GM18511 (cell line): ENCODE measurements around the gene CIBAR2.

Source experiments
- ATAC-seq: cut with Tn5 transposase; IDR thresholded peaks from one replicate; pipeline ENCODE4 v1.9.1; 2021; ENCODE audit warnings: mild to moderate bottlenecking, moderate library complexity; ENCODE audit not compliant: unreplicated experiment

Gene CIBAR2

GRCh38 chr16:85084841-85085510 is 27.3 kb downstream of the CIBAR2 start:
- no peak for ATAC-seq

GRCh38 chr16:85083051-85083639 is 29.1 kb downstream of the CIBAR2 start:
- ATAC-seq: no peak

GRCh38 chr16:85082173-85083050 is 29.9 kb downstream of the CIBAR2 start:
- no peak for ATAC-seq

- no peak for ATAC-seq
These were observed 30.5 kb downstream of the CIBAR2 start for GRCh38 chr16:85081765-85082164.

GRCh38 chr16:85081038-85081437 is 31.2 kb downstream of the CIBAR2 start:
- ATAC-seq: no peak

GRCh38 chr16:85079785-85080570 is 32.3 kb downstream of the CIBAR2 start:
- ATAC-seq: no peak

DNA sequence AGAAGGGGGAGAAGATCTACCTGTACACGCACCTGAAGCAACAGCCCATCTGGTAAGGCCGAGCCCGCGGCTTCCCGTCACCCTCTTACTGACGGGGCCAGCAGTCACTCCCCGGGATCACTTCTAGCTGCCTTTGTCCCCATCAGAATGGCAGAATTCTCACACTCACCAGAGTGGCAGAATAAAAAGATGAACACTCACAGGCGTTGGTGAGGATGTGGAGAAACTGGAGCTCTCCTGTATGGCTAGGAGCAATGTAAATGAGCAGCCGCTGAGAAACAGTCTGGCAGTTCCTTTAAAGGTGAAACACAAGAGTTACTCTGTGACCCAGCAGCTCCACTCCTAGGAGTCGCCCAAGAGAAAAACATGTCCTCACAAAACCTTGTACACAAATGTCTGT is 33.3 kb downstream of the CIBAR2 start:
- ATAC-seq: no peak

DNA sequence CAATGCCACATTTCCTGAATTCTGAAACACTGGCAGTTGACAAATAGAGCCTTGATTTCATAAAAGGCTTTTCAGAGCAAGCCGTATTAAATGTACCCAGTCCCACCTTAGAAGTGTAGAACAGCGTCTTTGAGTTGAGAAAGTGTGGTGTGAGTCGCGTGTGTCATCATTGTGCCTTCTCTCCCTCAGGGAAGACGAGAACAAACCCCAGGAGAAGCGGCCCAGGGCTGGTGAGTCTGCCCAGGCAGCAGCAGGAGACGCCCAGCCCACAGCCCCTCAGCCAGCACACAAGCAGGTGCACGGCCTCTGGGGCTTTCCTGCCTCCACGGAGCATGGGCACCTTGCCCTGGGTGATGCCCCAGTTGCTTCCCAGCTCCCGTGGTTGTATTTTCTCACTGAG is 34.0 kb downstream of the CIBAR2 start:
- no peak for ATAC-seq

DNA sequence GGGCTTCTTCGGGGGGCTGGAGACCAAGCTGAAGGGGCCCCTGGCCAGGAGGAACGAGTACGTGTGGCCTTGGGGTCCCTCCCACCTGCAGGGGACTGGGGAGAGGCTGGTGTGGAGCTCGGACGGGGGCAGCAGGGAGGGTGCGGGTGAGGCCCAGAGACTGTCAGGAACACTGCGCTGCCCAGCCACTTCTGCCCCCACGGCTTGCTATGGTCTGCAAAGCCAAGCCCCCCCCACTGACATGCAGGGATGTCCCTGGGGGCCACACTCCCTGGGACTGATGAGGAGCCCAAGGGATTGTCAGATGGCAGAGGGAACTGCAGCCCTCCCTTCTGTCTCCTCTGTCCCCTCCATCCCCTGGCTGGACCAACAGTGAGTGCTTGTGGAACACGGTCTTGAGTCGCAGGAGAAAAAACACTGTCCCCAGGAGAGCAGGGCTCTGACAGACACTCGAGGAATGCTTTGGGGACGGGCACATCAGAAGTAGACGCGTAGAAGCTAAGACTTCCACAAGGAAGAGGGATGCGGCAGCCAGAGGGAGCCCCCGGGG is 34.6 kb downstream of the CIBAR2 start:
- no peak for ATAC-seq

- ATAC-seq: no peak
These were observed 35.2 kb downstream of the CIBAR2 start for GRCh38 chr16:85077039-85077438.

GRCh38 chr16:85075236-85075924 is 36.9 kb downstream of the CIBAR2 start:
- ATAC-seq: no peak

GRCh38 chr16:85074225-85074914 is 37.9 kb downstream of the CIBAR2 start:
- no peak for ATAC-seq

DNA sequence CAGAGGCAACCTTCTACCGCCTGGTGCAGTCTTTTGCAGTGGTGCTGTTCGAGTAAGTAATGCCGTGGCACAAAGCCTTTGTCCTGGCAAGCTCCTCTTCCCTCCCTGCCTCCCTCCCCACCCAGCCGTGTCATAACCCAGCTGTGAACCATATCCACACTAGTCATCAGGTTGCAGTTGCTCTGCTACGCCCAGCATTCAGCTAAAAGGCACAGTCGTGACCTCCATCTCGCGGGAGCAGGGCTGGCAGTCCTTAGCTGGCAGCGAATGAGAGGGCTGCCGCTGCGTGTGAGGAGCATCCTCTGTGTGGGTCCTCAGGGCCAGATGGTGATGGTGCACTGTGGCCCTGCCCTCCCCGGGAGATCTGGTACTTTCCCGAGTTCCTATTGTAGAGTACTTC is 39.3 kb downstream of the CIBAR2 start:
- no peak for ATAC-seq

GRCh38 chr16:85072076-85072860 is 40.0 kb downstream of the CIBAR2 start:
- no peak for ATAC-seq

- no peak for ATAC-seq
These were observed 43.1 kb downstream of the CIBAR2 start for GRCh38 chr16:85069171-85069570.

GRCh38 chr16:85068746-85069145 is 43.5 kb downstream of the CIBAR2 start:
- ATAC-seq: no peak

GRCh38 chr16:85067426-85067825 is 44.8 kb downstream of the CIBAR2 start:
- no peak for ATAC-seq

DNA sequence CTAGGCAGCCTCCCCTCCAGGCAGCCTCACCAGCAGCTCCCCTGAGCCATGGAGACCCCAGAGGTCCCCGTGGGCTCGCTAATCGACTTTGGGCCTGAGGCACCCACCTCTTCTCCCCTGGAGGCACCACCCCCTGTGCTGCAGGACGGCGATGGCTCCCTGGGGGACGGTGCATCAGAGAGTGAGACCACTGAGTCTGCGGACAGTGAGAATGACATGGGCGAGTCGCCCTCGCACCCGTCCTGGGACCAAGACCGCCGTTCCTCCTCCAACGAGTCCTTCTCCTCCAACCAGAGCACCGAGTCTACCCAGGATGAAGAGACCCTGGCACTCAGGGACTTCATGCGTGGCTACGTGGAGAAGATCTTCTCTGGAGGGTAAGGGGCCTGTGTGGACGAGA is 45.2 kb downstream of the CIBAR2 start:
- no peak for ATAC-seq

DNA sequence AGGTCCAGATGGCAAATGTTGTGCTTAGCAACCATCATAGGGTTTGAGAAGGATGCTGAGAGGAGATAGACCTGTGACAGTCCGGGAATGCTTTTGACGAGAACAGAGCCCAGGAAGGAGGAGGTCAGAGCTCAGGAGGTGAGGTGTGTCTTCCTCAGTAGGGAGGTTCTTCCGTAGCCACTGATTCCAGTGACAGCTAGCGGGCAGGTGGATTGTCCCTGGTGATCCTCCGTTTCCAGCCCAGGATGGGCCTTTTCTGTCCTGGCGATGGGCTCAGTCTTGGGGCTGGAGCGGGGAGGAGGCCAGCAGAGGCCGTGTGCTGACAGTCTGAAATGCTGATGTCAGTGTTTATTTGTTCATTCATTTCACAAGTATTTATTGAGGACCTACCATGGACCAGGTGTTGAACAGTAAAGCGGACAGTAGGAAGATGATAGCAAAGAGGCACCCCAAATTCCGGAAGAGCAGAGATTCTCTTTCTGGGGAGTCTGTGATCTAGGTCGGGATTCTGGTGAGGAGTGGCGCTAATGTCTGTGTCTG is 45.9 kb downstream of the CIBAR2 start:
- no peak for ATAC-seq
